Measurements from ENCODE around the gene UGT1A1.

The UGT1A1 gene

DNA sequence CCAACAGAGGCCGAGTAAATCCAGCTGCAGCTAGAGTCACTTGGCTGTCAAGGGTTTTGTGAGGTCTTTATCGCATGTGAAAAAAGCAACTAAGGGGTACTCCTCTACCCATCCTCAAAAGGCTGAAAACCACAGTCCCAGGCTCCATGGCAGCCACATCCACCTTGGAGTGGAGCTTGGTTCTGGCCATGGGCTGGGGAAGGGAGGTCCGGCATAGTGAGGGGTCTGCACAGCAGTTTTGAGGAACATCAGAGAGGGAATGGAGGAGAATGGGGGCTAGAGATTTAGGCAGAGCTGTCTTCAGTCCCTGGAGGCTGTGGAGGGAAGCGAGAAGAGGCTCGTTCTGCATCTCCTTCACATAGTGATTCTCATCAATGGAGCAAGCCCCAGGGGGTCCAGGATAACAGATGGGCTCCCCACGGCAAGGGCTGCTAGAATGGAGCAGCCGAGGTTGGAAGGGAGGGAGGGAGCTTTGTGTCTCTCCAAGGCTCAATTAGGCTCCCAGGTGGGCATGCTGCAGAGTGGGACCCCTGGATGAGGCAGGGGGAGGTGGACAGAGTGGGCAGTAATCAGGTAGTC, 39.1 kb downstream of the UGT1A1 start:
- no peak for DNase-seq

DNA sequence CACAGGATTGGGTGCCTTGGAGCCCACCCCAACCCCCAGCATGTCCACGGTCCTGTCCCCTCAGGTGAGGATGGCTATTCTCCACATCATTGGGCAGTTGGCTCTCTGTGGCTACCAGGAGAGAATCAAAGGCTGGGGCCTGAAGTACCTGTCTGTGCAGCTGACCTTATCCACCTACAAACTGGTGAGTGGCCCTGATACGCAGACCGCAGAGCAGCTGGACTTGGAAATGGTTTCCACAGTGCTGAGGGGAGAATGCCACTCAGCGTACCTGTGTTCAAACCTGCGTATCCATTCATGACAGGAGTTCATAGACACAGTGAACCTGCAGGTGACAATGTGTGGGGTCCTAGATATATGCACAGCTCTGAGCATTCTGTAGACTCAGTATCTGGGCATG, 39.6 kb downstream of the UGT1A1 start:
- DNase-seq, result no peak

DNA sequence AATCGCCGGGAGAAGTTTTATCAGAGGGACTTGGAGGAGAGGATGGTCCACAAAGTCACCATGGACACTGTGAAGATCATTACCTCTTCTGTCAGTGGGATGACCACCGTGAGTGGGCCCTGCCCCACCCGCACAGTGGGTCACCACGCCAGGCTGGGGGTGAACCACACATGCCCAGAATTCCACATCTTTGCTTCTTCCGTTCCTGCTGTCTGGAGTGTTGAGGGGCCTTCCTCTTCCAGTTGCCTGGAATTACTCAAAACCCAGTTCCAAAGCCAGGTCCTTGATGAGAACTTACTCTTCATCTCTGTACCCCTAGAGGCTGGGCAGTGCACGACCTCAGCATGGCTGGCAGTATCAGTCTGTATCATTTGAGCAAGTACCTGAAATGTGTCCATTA, 40.1 kb downstream of the UGT1A1 start:
- DNase-seq, result no peak

DNA sequence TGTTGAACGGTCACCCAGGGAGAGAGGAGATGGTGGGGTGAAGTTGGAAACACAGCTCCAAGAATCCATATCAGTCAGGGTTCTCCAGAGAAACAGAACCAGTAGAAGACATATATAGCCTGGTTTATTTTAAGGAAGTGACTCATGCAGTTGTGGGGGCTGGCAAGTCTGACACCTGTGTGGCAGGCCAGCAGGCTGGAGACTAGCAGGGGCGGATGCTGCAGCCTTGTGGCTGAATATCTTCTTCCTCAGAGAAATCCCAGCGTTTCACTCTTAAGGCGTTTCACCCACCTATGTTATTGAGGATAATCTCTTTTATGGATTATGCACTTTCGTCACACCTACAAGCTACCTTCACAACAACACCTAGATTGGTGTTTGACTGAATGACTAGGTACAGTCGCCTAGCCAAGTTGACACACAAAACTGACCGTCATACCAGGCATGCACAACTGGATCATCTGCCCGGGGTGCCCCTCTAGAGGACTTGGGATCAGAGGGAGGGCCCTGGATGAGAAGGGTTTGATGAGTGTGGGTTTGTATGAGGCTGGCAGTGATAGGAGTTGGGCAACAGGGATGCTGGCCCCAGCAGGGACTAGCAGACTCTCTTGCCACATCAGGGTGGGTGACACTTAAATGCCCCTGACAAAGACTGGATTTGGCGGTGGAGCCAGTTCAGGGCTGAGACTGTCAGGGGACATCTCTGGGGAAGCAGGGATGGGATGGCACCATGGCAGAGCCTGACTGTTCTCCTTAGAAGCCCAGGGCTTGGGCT, 41.5 kb downstream of the UGT1A1 start:
- DNase-seq, result no peak

DNA sequence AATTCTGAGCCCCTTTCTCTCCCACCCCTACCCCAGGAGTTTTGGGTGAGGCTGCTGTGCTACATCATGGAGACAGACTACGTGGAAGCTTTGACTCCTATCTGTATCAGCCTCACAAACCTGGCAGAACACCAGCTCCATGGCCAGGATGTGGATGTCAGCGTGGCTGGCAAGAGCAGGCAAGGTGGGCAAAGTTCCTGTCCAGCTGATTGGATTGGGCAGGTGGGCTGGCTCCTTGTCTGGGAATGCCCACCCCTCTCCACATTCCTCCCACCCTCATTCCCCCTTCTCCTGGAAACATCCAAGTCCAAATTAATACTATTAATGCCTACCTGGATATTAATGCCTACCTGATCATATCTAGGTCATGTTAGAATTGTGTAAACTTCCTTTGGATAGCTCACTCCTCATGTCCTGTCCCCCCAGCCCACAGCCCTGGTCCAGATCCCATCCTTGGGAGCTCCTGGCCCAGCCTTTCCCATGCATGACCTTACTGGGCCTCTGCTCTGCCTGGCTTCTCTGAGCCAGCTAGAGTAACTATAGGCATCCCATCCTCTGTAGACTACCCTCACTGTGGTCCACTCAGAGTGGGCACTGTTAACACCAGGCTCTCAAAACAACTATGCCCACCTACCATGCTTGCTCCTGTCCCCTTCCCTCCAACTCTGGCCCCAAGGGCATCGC, 42.2 kb downstream of the UGT1A1 start:
- DNase-seq, result no peak

DNA sequence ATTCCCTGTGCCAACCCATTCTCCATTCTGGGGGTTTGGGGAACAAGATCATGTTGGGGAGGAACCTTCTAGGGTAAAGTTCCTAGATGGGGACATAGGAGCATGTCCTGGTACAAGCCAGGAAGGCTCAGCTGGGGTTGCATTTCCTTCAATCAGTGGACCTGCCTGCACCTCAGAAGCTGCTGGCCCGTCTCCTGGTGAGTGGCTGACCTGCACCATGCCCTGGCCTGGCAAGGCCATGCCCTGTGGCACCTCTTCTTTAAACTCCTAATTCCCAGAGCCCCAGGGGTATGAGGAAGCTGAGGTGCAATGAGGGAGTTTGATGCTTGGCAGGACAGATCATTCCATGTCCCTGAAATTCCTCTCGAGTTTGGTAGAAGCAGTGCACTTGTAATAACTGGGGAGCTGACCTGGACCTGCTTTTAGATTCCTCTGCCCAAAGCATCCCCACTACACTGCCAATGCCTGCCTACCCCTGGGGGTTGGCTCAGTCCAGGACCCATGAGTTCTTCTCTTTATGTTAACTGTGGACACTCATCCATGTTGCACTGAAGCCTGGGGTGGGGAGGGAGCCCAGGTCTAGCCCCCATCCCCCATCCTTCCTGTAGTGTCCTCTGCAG, 43.3 kb downstream of the UGT1A1 start:
- no peak for DNase-seq

DNA sequence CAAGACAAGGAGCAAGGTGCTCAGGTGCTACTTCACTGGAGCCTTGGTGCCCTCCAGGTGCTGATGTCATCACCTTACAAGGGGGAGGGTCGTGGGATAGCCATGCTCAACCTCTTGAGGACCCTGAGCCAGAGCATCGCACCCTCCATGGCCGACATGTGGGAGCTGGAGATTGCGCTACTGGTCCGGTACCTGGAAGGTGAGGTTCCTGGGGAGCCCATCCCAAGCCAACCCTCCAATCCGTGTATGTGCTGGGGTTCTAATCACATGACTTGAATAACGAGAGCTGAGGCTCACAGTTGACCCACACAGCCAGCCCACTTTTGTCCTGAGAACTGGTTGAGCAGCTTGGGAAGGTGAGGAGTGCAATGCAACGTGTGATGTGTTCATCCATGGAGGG, 43.9 kb downstream of the UGT1A1 start:
- no peak for DNase-seq

DNA sequence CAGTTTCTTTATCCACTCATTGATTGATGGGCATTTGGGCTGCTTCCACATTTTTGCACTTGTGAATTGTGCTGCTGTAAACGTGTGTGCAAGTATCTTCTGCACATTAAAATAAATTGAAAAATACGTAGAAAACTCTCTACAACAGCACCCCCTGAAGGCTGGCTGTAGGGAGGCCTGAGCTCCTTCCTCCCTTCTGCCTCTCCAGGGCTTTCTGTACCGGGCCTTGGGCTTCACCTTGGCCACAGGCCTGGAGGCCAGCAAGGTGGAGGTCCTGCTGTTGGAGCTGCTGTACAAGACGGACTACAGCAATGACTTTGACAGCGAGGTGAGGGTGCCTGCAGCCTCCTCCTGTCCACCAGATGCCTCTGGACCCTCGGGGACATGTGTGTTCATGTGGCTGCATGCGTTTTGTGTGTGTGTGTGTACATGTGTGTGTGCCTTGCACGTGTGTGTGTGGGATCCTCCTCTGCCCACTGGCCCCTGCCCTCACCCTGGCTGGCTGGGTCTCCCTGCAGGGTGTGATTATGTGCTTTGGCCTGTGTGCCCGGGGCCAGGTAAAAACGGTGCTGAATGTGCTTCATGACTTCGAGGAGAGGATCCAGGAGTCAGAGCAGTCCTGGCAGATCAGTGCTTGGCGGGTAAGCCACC, 47.3 kb downstream of the UGT1A1 start:
- DNase-seq, result no peak

DNA sequence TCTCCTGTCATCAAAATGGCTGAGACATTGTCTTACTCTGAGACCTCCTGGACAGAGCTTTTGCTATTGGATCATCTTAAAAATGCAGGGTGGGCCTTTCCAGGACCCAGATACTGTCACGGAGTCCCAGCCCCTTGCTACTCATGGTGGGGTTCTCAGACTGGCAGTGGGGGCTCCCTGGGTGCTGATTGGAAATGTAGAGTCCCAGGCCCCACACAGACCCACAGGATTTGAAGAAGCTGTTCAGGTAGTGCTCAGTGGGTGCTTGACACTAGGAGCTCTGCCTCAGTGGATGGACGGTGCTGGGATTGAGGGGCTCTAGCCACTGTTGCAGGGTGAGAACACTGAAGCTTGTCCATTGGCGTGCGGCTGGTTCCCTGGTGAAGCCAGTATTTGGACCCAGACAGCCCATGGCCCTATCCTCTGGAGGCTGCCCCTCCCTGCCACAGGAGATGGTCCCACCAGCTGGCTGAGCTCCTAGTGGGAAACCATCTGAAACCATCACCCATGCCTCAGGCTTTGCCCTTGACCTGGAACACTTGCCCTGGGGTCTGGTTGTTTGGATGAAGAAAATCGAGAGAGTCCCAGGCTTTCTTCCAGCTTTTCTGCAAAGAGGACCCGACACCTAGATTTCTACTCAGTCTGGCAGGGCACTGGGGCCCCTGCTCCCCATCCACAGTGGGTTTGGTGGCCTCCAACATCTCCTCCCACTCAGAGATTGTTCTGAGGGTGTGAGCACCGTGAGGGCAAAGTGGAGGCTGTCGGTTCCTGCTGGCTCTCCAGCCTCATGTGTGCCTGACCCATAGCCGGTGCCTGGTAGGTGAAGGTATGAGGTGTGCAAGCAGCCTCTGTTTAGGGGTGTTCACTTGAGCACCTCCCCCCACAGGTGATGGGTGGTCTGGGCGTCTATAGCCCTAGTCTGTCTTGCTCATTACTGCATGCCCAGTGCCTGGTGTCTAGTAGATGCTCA, 48.2 kb downstream of the UGT1A1 start:
- DNase-seq, result no peak

DNA sequence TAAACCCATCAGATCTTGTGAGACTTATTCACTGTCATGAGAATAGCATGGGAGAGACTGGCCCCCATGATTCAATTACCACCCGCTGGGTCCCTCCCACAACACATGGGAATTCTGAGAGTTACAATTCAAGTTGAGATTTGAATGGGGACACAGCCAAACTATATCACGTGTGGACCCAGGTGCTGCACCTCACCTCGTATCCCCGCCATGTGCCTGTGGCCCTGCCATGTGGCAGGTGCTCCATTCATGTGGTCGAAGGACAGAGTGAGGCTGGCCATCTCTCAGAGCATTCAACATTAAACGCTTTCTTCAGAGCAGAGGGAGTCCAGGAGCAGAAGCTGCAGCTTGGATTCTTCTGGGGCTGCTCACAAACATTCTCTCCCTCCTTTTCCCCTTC, 50.3 kb downstream of the UGT1A1 start:
- no peak for DNase-seq

DNA sequence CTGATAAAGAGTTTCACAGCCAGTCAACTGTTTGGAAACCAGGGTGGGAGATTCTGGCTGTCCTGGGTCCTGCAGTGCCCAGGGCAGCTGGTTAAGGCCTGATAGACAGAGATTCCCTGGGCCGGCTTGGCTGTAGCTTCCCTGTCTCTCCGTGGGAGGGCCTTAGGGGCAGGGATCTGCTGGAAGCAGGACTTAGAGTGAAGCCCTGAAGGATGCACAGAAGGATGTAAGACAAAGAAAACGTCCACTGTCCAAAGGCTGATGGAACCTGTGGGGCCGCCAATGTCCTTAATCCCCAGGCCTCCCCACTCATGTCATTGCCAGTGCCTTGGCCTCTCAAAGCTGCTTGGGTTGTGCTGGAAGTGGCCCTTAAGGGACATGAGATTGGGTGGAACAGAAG, 51.0 kb downstream of the UGT1A1 start:
- DNase-seq, result no peak

DNA sequence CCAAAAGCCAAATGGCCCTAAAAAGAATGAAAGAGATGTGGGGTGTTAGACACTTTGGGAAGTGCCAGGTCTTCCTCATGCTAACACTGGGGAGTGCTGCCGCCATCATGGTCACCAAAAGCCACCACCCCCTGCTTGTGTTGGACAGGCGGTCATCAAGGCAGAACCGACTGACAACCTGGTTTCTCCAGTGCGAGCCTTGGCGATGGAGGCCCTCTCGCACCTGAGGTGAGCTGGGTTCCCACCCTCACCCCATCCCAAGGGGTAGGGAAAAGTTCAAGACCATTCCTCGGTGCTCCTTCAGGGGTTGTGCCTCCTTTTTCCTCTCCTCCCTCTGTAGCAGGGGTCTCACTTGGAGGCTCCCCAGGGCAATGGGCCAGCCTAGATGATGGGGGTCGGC, 51.7 kb downstream of the UGT1A1 start:
- no peak for DNase-seq

DNA sequence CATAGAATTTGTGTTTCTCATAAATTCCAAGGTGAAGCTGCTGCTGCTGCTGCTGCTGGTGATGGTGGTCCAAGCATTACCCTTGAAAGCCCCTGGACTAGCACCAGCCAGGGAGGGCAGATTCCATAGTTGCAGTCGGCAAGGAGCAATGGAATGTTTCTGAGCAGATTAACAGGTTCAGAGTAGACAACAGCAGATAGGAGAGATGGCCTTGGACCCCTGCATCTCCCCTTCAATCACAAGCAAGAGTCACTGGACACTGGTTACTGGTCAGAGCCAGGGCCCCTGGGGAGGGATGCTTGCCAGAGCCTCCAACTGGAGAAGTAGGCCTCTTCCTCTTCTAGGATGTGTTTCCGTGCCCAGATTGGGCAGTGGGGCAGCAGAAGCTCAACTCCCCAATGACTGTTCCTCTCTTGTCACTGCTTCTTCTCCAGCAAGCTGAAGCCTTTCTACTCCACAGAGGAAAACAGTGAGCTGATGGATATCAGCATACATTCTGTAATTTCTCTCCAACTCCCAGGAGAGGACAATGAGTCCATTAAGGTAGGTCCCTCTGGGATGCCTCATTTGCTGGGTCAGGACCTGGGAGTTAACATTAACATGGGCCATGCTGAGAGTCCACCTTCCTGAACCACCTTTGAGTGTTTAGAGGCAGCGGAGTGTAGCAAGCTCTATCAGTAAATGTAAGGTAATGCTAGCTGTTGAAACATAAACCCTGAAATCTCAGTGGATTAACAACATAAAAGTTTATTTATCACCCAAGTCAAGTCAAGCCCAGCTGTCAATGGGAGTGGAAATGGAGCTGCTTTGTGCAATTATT, 53.4 kb downstream of the UGT1A1 start:
- no peak for DNase-seq

DNA sequence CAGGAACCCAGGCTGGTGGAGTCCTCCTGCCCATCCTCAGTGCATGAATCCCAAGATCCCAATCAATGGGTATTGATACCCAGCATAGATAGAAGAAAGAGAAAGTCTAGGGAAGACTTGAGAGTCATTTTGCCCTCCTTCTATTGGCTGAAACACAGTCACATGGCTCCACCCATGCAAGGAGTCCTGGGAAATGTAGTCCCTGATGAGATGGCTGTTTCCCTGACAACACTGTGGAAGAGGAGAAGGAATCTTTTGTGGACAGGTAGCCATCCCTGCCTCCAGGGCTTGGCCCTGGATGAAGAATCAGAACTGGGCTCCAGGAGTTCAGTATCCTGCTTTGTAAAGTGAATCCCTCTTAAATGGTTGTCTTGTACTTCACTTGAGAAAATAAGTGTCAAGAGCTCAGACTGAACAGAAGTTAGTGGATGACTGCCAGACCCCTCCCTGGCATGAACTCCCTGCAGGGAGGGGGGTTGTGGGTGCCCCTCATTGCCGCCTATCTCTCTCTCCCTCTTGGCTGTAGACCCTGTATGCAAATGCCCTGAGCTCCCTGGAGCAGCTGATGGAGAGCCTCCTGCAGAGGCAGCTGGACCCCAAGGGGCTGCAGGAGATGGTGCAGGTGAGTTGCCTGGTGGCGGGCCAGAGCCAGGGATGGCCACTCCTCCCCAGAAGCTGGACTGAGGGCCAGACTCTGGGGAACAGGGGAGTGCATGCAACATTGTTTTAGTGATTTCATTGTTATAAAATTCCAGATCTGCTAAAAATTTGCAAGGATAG, 54.2 kb downstream of the UGT1A1 start:
- DNase-seq, result no peak

DNA sequence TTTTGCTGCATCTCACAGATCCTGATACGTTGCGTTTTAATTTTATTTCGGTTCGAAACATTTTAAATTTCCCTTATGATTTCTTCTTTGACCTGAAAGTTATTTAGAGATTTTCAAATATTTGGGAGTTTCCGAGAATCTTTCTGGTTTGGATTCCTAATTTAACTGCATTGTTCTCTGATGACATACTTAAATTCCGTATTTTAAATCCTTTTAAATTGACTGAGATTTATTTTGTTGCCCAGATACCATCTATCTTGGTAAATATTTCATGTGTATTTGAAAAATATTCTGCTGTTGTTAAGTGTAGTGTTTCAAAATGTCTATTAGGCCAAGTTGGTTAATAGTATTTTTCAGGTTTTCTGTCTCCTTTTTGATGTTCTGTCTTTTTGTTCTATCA, 55.8 kb downstream of the UGT1A1 start:
- no peak for DNase-seq

DNA sequence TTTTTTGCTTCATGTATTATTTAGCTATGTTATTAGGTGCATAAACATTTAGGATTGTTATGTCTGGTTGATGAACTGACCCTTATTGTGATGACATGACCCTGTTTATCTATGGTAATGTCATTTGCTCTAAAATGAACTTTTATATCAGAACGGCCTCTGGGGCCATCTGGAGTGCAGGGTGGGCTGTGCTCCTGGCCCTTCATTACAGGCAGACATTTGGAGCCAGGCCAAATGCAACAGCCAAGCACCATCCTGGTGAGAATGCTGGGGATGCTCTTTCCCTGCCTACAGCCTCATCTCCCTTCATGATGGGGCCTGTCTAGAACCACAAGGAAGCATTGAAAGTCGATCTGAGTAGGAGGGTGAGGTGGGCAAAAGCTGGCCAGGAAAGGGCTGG, 56.3 kb downstream of the UGT1A1 start:
- no peak for DNase-seq

DNA sequence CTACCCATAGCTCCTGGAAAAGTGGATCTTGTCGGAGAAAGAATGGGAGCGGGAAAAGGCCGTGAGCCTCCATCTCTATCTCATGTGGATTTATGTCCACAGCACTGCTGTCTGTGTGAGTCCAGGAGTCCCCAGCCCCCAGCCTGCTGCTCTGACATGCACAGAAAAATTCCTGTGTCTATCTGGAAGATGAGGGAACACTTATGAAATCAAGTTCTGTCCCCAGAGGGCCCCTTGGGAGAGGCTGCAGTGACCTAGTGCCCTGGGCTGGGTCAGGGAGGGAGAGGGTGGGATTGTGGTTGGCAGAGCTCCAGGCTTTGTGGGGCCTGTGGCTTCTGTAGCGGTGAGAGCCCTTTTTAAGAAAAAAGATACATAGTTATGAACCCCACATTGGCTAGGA, 56.7 kb downstream of the UGT1A1 start:
- no peak for DNase-seq

DNA sequence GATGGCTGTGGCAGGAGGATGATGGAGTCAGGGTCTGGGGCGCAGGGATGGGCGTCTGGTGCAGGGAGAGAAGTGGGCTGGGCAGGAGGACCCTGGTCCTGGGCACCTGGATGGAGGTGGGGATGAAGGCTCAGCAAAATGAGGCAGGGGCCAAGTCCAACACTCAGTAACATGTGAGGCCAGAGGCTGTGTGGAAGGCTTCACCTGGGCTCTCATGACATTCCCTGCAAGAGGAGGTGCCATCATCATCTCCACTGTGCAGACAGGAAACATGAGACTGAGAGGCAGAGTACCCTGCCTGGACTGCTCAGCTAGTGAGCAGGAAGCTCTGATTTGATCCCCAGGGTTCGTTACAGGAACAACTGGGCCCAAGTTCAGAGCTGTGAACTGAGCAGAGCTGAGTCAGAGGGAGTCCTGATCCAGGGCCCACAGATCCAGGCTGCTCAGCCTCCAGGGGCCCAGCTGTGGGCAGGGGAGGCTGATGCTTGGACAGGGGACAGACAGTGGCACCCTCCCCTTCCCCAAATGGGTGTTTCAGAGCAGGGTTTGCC, 57.4 kb downstream of the UGT1A1 start:
- DNase-seq, result no peak

DNA sequence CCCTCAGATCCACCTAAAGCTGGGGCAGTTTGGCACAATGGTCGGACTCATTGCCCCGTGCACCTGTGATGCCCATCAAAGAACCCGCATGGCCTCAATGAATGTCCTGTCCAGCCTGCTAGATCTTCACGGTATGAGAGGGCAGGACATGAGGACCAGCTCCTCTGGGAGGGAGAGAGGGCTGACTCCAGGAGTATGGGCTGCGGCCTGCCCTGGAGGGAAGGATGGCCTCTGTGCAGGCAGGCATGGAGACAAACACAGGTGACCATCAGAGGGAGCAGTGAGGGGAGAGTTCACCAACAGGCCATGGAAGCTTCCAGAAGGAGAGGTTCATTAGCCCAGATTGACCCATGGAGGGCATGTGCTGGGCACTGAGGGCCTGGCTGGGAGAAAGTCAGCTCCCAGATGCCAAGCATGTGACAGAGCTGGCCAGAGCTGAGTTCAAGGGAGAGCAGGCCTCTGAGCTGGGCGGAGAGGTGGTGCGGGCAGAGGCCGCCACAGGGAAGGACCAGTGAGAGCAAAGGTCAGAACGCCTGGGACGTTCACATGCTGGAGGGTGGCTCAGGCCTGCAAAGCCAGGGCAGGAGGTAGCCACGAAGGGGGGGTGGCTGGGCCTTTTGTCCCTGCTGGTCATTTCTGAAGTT, 58.0 kb downstream of the UGT1A1 start:
- no peak for DNase-seq

Data from SHP77 (cell line).